NCI-H226 (cell line): Measurements from ENCODE around the gene TTLL7.

ENCODE experiments used
- DNase-seq: peaks from one replicate; pipeline ENCODE4 v3.0.0-alpha.2; 2015

TTLL7 gene

GRCh38 chr1:83857716-83858115, 141.2 kb downstream of the TTLL7 start:
- DNase-seq: no peak

GRCh38 chr1:83857103-83857502, 141.8 kb downstream of the TTLL7 start:
- no peak for DNase-seq

GRCh38 chr1:83856381-83856780, 142.6 kb downstream of the TTLL7 start:
- no peak for DNase-seq

GRCh38 chr1:83854456-83854855, 144.5 kb downstream of the TTLL7 start:
- DNase-seq: no peak

GRCh38 chr1:83850834-83851233, 148.1 kb downstream of the TTLL7 start:
- no peak for DNase-seq

GRCh38 chr1:83849191-83850061, 149.5 kb downstream of the TTLL7 start:
- DNase-seq: no peak

GRCh38 chr1:83846138-83846537, 152.8 kb downstream of the TTLL7 start:
- DNase-seq: no peak

- DNase-seq: no peak
Measured at GRCh38 chr1:83845437-83846071, 153.4 kb downstream of the TTLL7 start.

- DNase-seq: no peak
Measured at GRCh38 chr1:83844546-83844945, 154.4 kb downstream of the TTLL7 start.

GRCh38 chr1:83839566-83840173, 159.3 kb downstream of the TTLL7 start:
- DNase-seq: no peak

GRCh38 chr1:83838573-83838972, 160.4 kb downstream of the TTLL7 start:
- DNase-seq: no peak

- no peak for DNase-seq
Measured at GRCh38 chr1:83836543-83836942, 162.4 kb downstream of the TTLL7 start.

GRCh38 chr1:83834621-83835264, 164.2 kb downstream of the TTLL7 start:
- no peak for DNase-seq

GRCh38 chr1:83832194-83832593, 166.7 kb downstream of the TTLL7 start:
- DNase-seq: no peak

- no peak for DNase-seq
Measured at GRCh38 chr1:83829106-83829505, 169.8 kb downstream of the TTLL7 start.

GRCh38 chr1:83828456-83828855, 170.5 kb downstream of the TTLL7 start:
- DNase-seq: no peak

GRCh38 chr1:83827741-83828140, 171.2 kb downstream of the TTLL7 start:
- DNase-seq: no peak

GRCh38 chr1:83822208-83822607, 176.7 kb downstream of the TTLL7 start:
- DNase-seq: no peak

- no peak for DNase-seq
Measured at GRCh38 chr1:83819436-83819835, 179.5 kb downstream of the TTLL7 start.

GRCh38 chr1:83818916-83819315, 180.0 kb downstream of the TTLL7 start:
- DNase-seq: no peak

GRCh38 chr1:83816836-83817235, 182.1 kb downstream of the TTLL7 start:
- no peak for DNase-seq

GRCh38 chr1:83815330-83815729, 183.6 kb downstream of the TTLL7 start:
- DNase-seq: no peak
